Dermis blood vessel endothelial cell (primary cell): Measurements from ENCODE around the gene B3GALT5. TPM values are rescaled to one million over a fixed set of nuclear protein-coding genes. Genes with fewer than 3 reads are reported as not detected.
"Not testable (repeated sequence)": the region's sequence is repeated elsewhere in the genome, so short reads cannot be mapped to it uniquely, and the experiment has no call there.

ENCODE experiments used
- DNase-seq: peaks from one replicate; pipeline ENCODE4 v3.0.0; 2010
- total RNA-seq: library from RNA; depleted of rRNA; stranded (reverse); fragments of >200 nt; gene quantifications from 2 replicates; pipeline ENCODE4 v1.2.3, GENCODE V29; 2014

The B3GALT5 gene
- total RNA-seq, 1 donor from 2014 or later, result under 0.01 TPM

GRCh38 chr21:39669485-39669884, 56.7 kb downstream of the B3GALT5 start:
- no peak for DNase-seq

- no peak for DNase-seq
These were observed 57.4 kb downstream of the B3GALT5 start for GRCh38 chr21:39669976-39670661.

- DNase-seq, result no peak
These were observed 58.0 kb downstream of the B3GALT5 start for GRCh38 chr21:39670701-39671100.

- DNase-seq, result no peak
These were observed 59.2 kb downstream of the B3GALT5 start for GRCh38 chr21:39671986-39672385.

GRCh38 chr21:39673163-39673562, 60.4 kb downstream of the B3GALT5 start:
- DNase-seq, result no peak

- no peak for DNase-seq
These were observed 61.0 kb downstream of the B3GALT5 start for GRCh38 chr21:39673736-39674135.

- no peak for DNase-seq
These were observed 62.1 kb downstream of the B3GALT5 start for GRCh38 chr21:39674801-39675200.

- DNase-seq, result no peak
These were observed 62.9 kb downstream of the B3GALT5 start for GRCh38 chr21:39675590-39675989.

GRCh38 chr21:39675993-39676661, 63.4 kb downstream of the B3GALT5 start:
- peak; percentile 3 for DNase-seq

- no peak for DNase-seq
These were observed 67.5 kb downstream of the B3GALT5 start for GRCh38 chr21:39680216-39680615.

- DNase-seq, result no peak
These were observed 68.5 kb downstream of the B3GALT5 start for GRCh38 chr21:39681257-39681656.

- no peak for DNase-seq
These were observed 69.1 kb downstream of the B3GALT5 start for GRCh38 chr21:39681845-39682244.

GRCh38 chr21:39685236-39685635, 72.5 kb downstream of the B3GALT5 start:
- no peak for DNase-seq

GRCh38 chr21:39685991-39686390, 73.3 kb downstream of the B3GALT5 start:
- no peak for DNase-seq

- DNase-seq, result no peak
These were observed 74.1 kb downstream of the B3GALT5 start for GRCh38 chr21:39686646-39687468.

GRCh38 chr21:39688010-39688409, 75.3 kb downstream of the B3GALT5 start:
- no peak for DNase-seq

GRCh38 chr21:39689860-39690259, 77.1 kb downstream of the B3GALT5 start:
- DNase-seq, result not testable (repeated sequence)

- no peak for DNase-seq
These were observed 77.7 kb downstream of the B3GALT5 start for GRCh38 chr21:39690454-39690853.

GRCh38 chr21:39694750-39695149, 82.0 kb downstream of the B3GALT5 start:
- no peak for DNase-seq

GRCh38 chr21:39696196-39696595, 83.5 kb downstream of the B3GALT5 start:
- no peak for DNase-seq

GRCh38 chr21:39696618-39697017, 83.9 kb downstream of the B3GALT5 start:
- no peak for DNase-seq

- no peak for DNase-seq
These were observed 87.6 kb downstream of the B3GALT5 start for GRCh38 chr21:39700318-39700717.

- no peak for DNase-seq
These were observed 90.8 kb downstream of the B3GALT5 start for GRCh38 chr21:39703578-39703977.

- DNase-seq, result no peak
These were observed 93.1 kb downstream of the B3GALT5 start for GRCh38 chr21:39705849-39706248.
